HG03558 (cell line): Measurements from ENCODE around the gene P2RX1.

Experiments
- ATAC-seq: cut with Tn5 transposase; IDR thresholded peaks from one replicate; pipeline ENCODE4 v1.9.1; 2021; ENCODE audit warnings: moderate number of reproducible peaks; ENCODE audit not compliant: unreplicated experiment; ENCODE audit errors: extremely low read depth

The P2RX1 gene

GRCh38 chr17:3926860-3927627, 10.8 kb upstream of the P2RX1 start:
- no peak for ATAC-seq

GRCh38 chr17:3925684-3926485, 9.6 kb upstream of the P2RX1 start:
- ATAC-seq, result no peak

GRCh38 chr17:3924512-3925350, 8.5 kb upstream of the P2RX1 start:
- no peak for ATAC-seq

- ATAC-seq, result no peak
Measured at GRCh38 chr17:3923466-3924190, 7.4 kb upstream of the P2RX1 start.

- ATAC-seq, result no peak
Measured at GRCh38 chr17:3922765-3923164, 6.5 kb upstream of the P2RX1 start.

GRCh38 chr17:3921502-3922319, 5.4 kb upstream of the P2RX1 start:
- ATAC-seq, result no peak

- ATAC-seq, result no peak
Measured at GRCh38 chr17:3921006-3921405, 4.7 kb upstream of the P2RX1 start.

- no peak for ATAC-seq
Measured at GRCh38 chr17:3919123-3919624, 2.9 kb upstream of the P2RX1 start.

- no peak for ATAC-seq
Measured at GRCh38 chr17:3918372-3919122, 2.3 kb upstream of the P2RX1 start.

GRCh38 chr17:3917391-3917931, 1.2 kb upstream of the P2RX1 start:
- no peak for ATAC-seq

- no peak for ATAC-seq
Measured at GRCh38 chr17:3916825-3917224, 560 bp upstream of the P2RX1 start.

GRCh38 chr17:3915581-3915994, 677 bp downstream of the P2RX1 start:
- ATAC-seq, result no peak

GRCh38 chr17:3914312-3914670, 2.0 kb downstream of the P2RX1 start:
- ATAC-seq, result no peak

GRCh38 chr17:3913531-3914311, 2.5 kb downstream of the P2RX1 start:
- ATAC-seq, result no peak

- no peak for ATAC-seq
Measured at GRCh38 chr17:3912827-3913226, 3.4 kb downstream of the P2RX1 start.

- ATAC-seq, result peak; percentile 55
Measured at GRCh38 chr17:3911271-3912053, 4.8 kb downstream of the P2RX1 start.
